Testis (tissue), 3 donors: ENCODE data around the gene COL21A1. TPM values are rescaled to one million over a fixed set of nuclear protein-coding genes. Genes with fewer than 3 reads are reported as not detected.

Experiments
- DNase-seq: peaks from one replicate; pipeline ENCODE4 v3.0.0-alpha.2; 2019
- H3K27ac ChIP-seq, 2 donors: fragments of 200-600 bp; sonication (generic); one replicate each; pipeline ENCODE4 v1.5.1; 2019
- H3K27me3 ChIP-seq: fragments of 200-600 bp; sonication (generic); one replicate; pipeline ENCODE4 v1.5.1; 2019
- H3K36me3 ChIP-seq: fragments of 200-600 bp; sonication (generic); one replicate; pipeline ENCODE4 v1.5.1; 2017; ENCODE audit warnings: low read depth; ENCODE audit errors: missing control alignments
- H3K4me1 ChIP-seq: fragments of 200-600 bp; sonication (generic); one replicate; pipeline ENCODE4 v1.5.1; 2019
- H3K4me3 ChIP-seq, 2 donors: fragments of 200-600 bp; sonication (generic); one replicate each; pipeline ENCODE4 v1.5.1; 2017 to 2019
- H3K9me3 ChIP-seq: fragments of 200-600 bp; sonication (generic); one replicate; pipeline ENCODE4 v1.5.1; 2017
- POLR2A ChIP-seq: fragments of 450-650 bp; IDR thresholded peaks from one replicate; pipeline ENCODE4 v1.6.1; 2017; ENCODE audit warnings: antibody characterized with exemption, mild to moderate bottlenecking, moderate library complexity
- WGBS, 2 donors: methylation state at CpG; one replicate each; pipeline ENCODE4 v1.1.5; 2018; 5-methylcytosine and 5-hydroxymethylcytosine counted together
- intact Hi-C: fragments of 100-400 bp; cut with DNase I; formaldehyde crosslinking; loops from one replicate; pipeline ENCODE4 v1.15.1; 2023; ENCODE audit warnings: low total_unique reads
- polyA plus RNA-seq: library from polyadenylated mRNA; stranded (reverse); fragments of 350-450 nt; fragmentation: Illumina TruSeq; extraction: RNeasy Lipid Tissue Mini Kit (QIAGEN cat#74804); gene quantifications from one replicate; pipeline ENCODE4 v1.2.3, GENCODE V29; 2014; ENCODE audit warnings: low read depth, low replicate concordance; ENCODE audit not compliant: insufficient read depth
- total RNA-seq, 2 donors: library from RNA; depleted of rRNA; stranded (reverse); fragments of >200 nt; gene quantifications; one replicate each; pipeline ENCODE4 v1.2.3, GENCODE V29; 2016
- TF ChIP-seq, protein P1 (sequence below), 3 experiments: fragments of 450-650 bp in 2 of 3; fragments of 200-600 bp in 1 of 3; sonication (generic) in 1 of 3; IDR thresholded peaks; one replicate each; pipeline ENCODE4 v1.5.1; 2016 to 2019; ENCODE audit warnings: antibody characterized with exemption in 3 of 3, mild to moderate bottlenecking in 2 of 3, moderate library complexity in 1 of 3

Gene COL21A1
- total and polyA plus RNA-seq, 3 donors from 2014 or later: 6.6 to 10.5 (median 7.1) TPM

DNA sequence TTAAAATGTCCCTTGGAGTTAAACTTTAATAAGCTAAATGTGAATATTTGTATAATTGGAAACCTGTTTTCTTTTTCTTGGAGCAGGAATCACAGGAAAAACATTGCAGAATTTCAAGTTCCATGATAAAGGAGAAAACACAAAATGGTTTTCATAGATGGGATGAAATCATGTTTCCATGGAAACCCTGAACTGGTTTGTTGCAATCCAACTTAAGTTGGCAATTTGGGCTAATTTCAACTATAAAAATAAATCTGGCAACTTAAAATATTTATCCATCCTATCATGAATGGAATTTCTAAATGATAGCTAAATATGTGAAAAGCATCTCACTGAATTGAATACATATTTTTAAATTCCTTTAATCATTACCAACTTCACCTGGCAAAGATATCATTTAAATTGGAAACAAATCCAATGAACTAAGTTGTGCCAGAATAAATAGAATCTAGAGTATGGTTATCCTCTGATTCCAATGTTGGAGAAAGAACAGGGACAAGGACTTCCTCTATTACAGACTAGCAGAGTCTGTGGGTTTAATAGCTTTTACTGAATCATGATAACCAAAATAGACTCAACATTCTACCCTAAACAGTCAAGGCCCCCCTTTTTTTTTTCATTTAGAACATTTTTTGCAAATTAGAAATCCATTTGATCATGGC is 33.2 kb downstream of the COL21A1 start:
- no peaks in the 10 kb centered on the region for H3K9me3 ChIP-seq
- no peak overlapping the region for H3K27ac ChIP-seq
- DNase-seq: no peak
- H3K4me3 ChIP-seq: no peak overlapping the region
- H3K36me3 ChIP-seq: no peaks in the 10 kb centered on the region
- no peaks in the 10 kb centered on the region for H3K27me3 ChIP-seq
- no peak for TF ChIP-seq POLR2A
- TF ChIP-seq, protein P1, sequence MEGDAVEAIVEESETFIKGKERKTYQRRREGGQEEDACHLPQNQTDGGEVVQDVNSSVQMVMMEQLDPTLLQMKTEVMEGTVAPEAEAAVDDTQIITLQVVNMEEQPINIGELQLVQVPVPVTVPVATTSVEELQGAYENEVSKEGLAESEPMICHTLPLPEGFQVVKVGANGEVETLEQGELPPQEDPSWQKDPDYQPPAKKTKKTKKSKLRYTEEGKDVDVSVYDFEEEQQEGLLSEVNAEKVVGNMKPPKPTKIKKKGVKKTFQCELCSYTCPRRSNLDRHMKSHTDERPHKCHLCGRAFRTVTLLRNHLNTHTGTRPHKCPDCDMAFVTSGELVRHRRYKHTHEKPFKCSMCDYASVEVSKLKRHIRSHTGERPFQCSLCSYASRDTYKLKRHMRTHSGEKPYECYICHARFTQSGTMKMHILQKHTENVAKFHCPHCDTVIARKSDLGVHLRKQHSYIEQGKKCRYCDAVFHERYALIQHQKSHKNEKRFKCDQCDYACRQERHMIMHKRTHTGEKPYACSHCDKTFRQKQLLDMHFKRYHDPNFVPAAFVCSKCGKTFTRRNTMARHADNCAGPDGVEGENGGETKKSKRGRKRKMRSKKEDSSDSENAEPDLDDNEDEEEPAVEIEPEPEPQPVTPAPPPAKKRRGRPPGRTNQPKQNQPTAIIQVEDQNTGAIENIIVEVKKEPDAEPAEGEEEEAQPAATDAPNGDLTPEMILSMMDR (IDR thresholded peaks at IDR 0.05): no peak
- intact Hi-C loops: no loop called here
- H3K4me1 ChIP-seq: no peaks in the 10 kb centered on the region

DNA sequence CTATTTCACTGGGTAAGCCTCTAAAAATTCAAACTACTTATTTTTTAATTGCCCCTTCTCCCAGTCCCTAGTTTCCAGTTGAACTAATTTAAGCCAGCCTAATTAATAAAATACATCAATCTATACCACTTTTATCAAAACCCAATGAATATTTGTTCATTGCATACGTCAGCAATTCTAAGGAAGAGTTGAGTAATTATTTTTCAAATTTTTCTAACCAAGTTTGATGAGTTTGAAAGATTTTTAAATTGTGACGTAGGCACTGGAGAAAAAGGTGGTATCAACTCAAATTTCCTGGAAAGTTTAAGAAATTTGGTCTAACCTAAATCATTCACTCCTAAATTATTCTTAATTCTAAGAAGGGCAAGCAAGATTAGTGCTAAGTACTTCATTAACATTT is 35.7 kb downstream of the COL21A1 start:
- Histone ChIP-seq H3K36me3 (no peaks in the 10 kb centered on the region), H3K9me3 (no peaks in the 10 kb centered on the region), H3K27me3 (no peaks in the 10 kb centered on the region), H3K4me3 (no peak overlapping the region), H3K27ac (no peak overlapping the region), H3K4me1 (no peaks in the 10 kb centered on the region)
- TF ChIP-seq, protein P1 (IDR thresholded peaks at IDR 0.05): no peak
- no peak for TF ChIP-seq POLR2A
- DNase-seq: no peak
- 69 to 71% methylated on average over 2 of the region's 2 CpGs for WGBS, 2 donors
- intact Hi-C loops: no loop called here

DNA sequence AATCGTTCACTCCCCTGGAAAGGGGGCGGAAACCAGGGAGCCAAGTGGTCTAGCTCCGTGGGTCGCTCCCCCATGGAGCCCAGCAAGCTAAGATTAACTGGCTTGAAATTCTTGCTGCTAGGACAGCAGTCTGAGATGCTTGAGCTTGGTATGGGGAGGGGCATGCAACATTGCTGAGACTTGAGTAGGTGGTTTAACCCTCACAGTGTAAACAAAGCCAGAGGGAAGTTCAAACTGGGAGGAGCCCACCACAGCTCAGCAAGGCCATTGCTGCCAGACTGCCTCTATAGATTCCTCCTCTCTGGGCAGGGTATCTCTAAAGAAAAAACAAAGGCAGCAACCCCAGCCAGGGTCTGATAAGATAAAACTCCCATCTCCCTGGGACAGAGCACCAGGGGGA is 43.2 kb downstream of the COL21A1 start:
- intact Hi-C loops: no loop called here
- H3K36me3 ChIP-seq: no peaks in the 10 kb centered on the region
- no peaks in the 10 kb centered on the region for H3K27me3 ChIP-seq
- H3K27ac ChIP-seq: no peak overlapping the region
- H3K9me3 ChIP-seq: no peaks in the 10 kb centered on the region
- 91 to 92% methylated on average over 4 of the region's 4 CpGs for WGBS, 2 donors
- DNase-seq: no peak
- H3K4me3 ChIP-seq: no peak overlapping the region
- no peaks in the 10 kb centered on the region for H3K4me1 ChIP-seq
- TF ChIP-seq POLR2A: no peak
- TF ChIP-seq, protein P1 (IDR thresholded peaks at IDR 0.05): no peak

DNA sequence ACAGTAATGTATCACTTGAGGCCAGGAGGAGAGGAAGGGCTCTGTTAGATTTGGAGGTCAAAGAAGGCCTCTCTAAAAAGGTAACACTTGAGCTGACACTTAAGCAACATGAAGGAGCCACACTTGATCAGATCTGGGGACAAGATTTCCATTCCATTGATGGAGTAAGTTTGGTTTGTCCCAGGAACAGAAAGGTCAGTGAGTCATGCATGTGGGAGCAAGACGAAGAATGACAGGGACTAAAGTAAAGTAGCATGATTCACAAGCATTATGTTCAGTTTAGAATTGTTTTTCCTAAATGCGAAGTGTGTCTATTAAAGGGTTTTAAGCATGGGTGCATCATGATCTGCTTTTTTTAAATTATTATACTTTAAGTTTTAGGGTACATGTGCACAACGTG is 47.4 kb downstream of the COL21A1 start:
- no peak for DNase-seq
- TF ChIP-seq, protein P1 (IDR thresholded peaks at IDR 0.05): no peak
- no peak for TF ChIP-seq POLR2A
- H3K9me3 ChIP-seq: no peaks in the 10 kb centered on the region
- H3K4me1 ChIP-seq: no peaks in the 10 kb centered on the region
- H3K4me3 ChIP-seq: no peak overlapping the region
- 85 to 95% methylated on average over 3 of the region's 3 CpGs for WGBS, 2 donors
- no peaks in the 10 kb centered on the region for H3K27me3 ChIP-seq
- H3K36me3 ChIP-seq: no peaks in the 10 kb centered on the region
- H3K27ac ChIP-seq: no peak overlapping the region
- intact Hi-C loops: no loop called here

DNA sequence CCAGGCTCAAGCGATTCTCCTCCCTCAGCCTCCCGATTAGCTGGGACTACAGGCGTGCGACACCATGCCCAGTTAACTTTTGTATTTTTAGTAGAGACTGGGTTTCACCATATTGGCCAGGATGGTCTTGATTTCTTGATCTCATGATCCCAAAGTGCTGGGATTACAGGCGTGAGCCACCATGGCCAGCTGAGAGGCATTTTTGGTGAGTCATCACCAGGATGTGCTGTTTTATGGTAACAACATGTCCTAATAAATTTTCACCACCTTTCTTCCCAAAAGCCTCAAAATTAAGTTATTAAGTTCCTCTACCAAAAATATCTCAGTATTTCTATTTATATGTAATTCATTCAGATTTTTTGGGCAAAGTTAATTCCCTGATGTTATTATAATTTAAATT is 53.5 kb downstream of the COL21A1 start:
- no peak for TF ChIP-seq POLR2A
- TF ChIP-seq, protein P1 (IDR thresholded peaks at IDR 0.05): no peak
- H3K9me3 ChIP-seq: no peaks in the 10 kb centered on the region
- no peaks in the 10 kb centered on the region for H3K36me3 ChIP-seq
- H3K4me3 ChIP-seq: no peak overlapping the region
- intact Hi-C loops: no loop called here
- no peak overlapping the region for H3K27ac ChIP-seq
- DNase-seq: no peak
- H3K4me1 ChIP-seq: no peaks in the 10 kb centered on the region
- no peaks in the 10 kb centered on the region for H3K27me3 ChIP-seq
- WGBS, 2 donors: 84 to 97% methylated on average over 5 of the region's 5 CpGs
